Measurements from ENCODE around the gene ALAS1.

DNA sequence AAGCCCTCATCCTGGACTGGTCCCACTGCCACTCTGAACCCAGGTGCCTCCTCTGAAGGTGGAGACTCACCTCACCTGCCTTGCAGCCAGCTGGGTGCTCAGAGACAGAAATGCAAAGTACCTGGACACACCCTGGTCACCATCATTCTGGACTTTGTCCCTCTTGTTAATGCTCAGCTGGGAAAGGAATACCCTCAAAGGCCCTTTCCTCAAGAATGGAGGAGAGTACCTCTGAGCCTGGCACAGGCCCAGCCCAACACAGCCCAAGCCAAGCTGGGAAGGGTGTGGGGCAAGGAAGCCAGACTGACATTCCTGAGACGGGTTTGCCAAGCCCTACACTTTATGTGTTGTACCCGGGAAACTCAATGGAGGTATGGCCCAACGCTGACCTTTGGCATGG lies 983 bp upstream of the ALAS1 start:
- TF ChIP-seq EZH2 (IDR thresholded peaks at IDR 0.05; ENCODE audit: low read length, unreplicated experiment) (no peak), CTCF (conservative IDR thresholded peaks at IDR 0.05; ENCODE audit: low read depth, low read length) (no peak), EZH2phosphoT487 (IDR thresholded peaks at IDR 0.05; ENCODE audit: borderline replicate concordance, low read length) (no peak)

Measured in PC-3 (cell line).